Choroid plexus epithelial cell (primary cell): Measurements from ENCODE around the gene STRN3.
A peak's percentile ranks its signal among the peaks of the same experiment; 100 is the strongest.

Experiments used
- DNase-seq: peaks from one replicate; pipeline ENCODE4 v3.0.0-alpha.2; 2010; ENCODE audit warnings: low read depth
- H3K4me3 ChIP-seq: 2 replicates; pipeline ENCODE4 v1.5.1; 2011; ENCODE audit warnings: low read depth, mild to moderate bottlenecking, control low read depth, low read length, moderate library complexity
- TF ChIP-seq, protein P1 (sequence below): conservative IDR thresholded peaks from 2 replicates; pipeline ENCODE4 v1.5.1; 2011; ENCODE audit warnings: low read depth, mild to moderate bottlenecking, control low read depth, inconsistent platforms, low read length, moderate library complexity

The STRN3 gene

DNA sequence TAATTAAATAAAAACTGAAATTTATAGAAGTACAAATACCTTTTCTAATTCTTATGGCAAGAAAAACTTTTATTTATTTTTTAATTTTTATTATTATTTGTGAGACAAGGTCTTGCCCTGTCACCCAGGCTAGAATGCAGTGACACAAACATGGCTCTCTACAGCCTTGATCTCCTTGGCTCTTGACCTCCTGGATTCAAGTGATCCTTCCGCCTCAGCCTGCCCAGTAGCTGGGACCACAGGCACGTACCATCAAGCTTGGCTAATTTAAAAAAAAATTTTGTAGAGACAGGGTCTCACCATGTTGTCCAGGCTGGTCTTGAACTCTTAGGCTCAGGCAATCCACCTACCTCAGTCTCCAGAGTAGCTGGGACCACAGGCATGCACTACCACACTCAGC is 104.4 kb downstream of the STRN3 start:
- TF ChIP-seq, protein P1, sequence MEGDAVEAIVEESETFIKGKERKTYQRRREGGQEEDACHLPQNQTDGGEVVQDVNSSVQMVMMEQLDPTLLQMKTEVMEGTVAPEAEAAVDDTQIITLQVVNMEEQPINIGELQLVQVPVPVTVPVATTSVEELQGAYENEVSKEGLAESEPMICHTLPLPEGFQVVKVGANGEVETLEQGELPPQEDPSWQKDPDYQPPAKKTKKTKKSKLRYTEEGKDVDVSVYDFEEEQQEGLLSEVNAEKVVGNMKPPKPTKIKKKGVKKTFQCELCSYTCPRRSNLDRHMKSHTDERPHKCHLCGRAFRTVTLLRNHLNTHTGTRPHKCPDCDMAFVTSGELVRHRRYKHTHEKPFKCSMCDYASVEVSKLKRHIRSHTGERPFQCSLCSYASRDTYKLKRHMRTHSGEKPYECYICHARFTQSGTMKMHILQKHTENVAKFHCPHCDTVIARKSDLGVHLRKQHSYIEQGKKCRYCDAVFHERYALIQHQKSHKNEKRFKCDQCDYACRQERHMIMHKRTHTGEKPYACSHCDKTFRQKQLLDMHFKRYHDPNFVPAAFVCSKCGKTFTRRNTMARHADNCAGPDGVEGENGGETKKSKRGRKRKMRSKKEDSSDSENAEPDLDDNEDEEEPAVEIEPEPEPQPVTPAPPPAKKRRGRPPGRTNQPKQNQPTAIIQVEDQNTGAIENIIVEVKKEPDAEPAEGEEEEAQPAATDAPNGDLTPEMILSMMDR = no peak
- DNase-seq = no peak

DNA sequence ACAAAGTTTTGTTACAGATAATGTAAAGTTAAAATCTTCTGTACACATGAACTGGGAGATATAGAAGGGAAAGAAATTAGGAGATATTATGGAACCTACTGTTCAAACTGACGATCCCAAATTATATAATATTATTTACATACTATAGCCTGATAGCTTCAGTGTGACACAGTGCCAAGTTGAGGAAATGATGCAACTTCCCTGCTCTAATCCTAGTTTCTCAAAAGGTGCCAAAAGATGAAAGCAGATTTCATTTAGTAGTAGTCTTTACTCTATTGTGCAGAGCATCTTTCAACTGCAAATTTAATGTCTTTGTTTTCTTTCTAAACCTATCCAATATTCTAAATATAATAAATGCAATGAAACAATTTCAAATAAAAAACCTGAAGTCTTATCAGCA is 104.9 kb downstream of the STRN3 start:
- no peak overlapping the region for H3K4me3 ChIP-seq
- TF ChIP-seq, protein P1 = no peak
- DNase-seq = peak; percentile 44

More for the DNA sequence above, 104.4 kb downstream of the STRN3 start:
- H3K4me3 ChIP-seq = no peak overlapping the region

GRCh38 chr14:30915596-30915995 is 110.6 kb downstream of the STRN3 start:
- TF ChIP-seq, protein P1 = no peak
- DNase-seq = no peak
- no peak overlapping the region for H3K4me3 ChIP-seq

- DNase-seq = no peak
- no peak overlapping the region for H3K4me3 ChIP-seq
- TF ChIP-seq, protein P1 = no peak
These were observed 111.4 kb downstream of the STRN3 start for GRCh38 chr14:30914812-30915211.

DNA sequence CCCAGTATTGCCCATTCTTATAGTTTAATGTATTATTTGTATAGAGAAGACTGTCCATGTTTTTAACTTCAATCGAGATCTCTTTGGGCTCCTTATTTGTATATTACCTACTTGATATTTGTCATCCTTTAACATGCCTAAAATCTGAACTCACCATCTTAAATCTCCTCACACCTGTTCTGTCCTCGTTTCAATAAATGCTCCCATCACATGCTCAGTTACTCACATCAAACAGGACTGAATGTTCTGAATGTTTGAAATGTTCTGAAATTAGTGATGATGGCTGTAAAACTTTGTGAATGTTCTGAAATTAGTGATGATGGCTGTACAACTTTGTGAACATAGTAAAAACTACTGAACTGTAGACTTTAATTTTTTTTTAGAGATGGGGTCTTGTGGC is 117.4 kb downstream of the STRN3 start:
- H3K4me3 ChIP-seq = no peak overlapping the region
- no peak for DNase-seq
- TF ChIP-seq, protein P1 = no peak

GRCh38 chr14:30907659-30908057 is 118.5 kb downstream of the STRN3 start:
- TF ChIP-seq, protein P1 = no peak
- DNase-seq = no peak
- H3K4me3 ChIP-seq = no peak overlapping the region

DNA sequence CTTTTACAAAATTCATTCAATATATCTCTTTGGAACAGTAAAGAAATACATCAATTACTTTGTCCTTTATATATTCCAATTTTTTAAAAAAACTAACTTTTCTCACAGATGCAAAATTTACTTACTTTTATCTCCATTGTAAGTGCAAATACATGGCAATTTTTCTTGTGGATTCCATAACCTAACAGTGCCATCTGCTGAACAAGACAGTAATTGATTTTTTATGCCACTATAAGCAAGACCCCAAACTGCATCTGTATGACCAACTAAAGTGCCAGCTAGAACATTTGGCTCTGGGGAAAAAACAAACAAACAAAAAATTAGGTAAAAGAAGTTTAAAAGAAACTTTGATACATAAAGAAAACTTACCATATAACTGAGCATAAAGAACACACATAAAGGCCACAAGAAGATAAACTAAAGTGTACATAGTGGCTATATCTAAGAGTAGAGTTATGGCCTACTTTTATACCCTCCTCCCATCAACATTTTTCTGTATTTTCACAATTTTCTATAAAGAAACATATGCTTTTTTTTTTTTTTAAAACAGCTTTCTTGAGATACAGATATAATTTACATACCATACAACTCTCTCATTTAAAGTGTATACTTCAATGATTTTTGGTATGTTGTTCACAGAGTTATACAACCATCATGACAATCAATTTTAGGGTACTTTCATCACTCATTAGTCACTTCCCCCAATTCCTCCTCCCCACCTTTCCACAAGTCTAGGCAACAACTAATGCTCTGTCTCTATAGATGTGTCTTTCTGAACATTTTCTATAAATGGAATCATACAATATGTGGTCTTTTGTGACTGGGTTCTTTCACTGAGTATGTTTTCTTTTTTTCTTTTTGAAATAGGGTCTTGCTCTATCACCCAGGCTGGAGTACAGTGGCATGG is 119.2 kb downstream of the STRN3 start:
- peak; percentile 61 for DNase-seq
- no peak overlapping the region for H3K4me3 ChIP-seq
- TF ChIP-seq, protein P1 = peak; percentile 50
